Natural killer cell (primary cell): ENCODE data around the gene SOWAHD. TPM values are rescaled to one million over a fixed set of nuclear protein-coding genes. Genes with fewer than 3 reads are reported as not detected.

Source experiments
- ATAC-seq, 3 donors: fragments of 150-1000 bp in 2 of 3; fragments of 200-7000 bp in 1 of 3; cut with Tn5 transposase; 1 replicate in 1 of 3; 2 replicates in 2 of 3; pipeline ENCODE4 v1.10.0; 2021; ENCODE audit warnings: mild to moderate bottlenecking in 2 of 3, moderate library complexity in 2 of 3
- DNase-seq, 2 donors: peaks; one replicate each; pipeline versions ENCODE4 v3.0.0 to v3.0.0-alpha.2; 2013 to 2021; ENCODE audit warnings: mixed read lengths in 1 of 2
- H3K27ac ChIP-seq: one replicate; pipeline ENCODE4 v1.5.1; 2013; ENCODE audit warnings: mild to moderate bottlenecking, low read length
- H3K27me3 ChIP-seq: one replicate; pipeline ENCODE4 v1.6.1; 2013; ENCODE audit warnings: low read length; ENCODE audit not compliant: control insufficient read depth, insufficient read depth
- H3K36me3 ChIP-seq: one replicate; pipeline ENCODE4 v1.6.1; 2013; ENCODE audit warnings: low read length; ENCODE audit not compliant: control insufficient read depth, insufficient read depth
- H3K4me1 ChIP-seq: one replicate; pipeline ENCODE4 v1.6.1; 2013; ENCODE audit warnings: low read length; ENCODE audit not compliant: control insufficient read depth, insufficient read depth
- H3K4me3 ChIP-seq: one replicate; pipeline ENCODE4 v1.5.1; 2013; ENCODE audit warnings: low read length
- H3K9me3 ChIP-seq: one replicate; pipeline ENCODE4 v1.6.1; 2013; ENCODE audit warnings: low read length; ENCODE audit not compliant: control insufficient read depth, insufficient read depth
- H3K27ac Mint-ChIP-seq, 2 donors: one replicate each; pipeline ENCODE4 v1.8.0; 2022; ENCODE audit warnings: mild to moderate bottlenecking in 2 of 2, mixed read lengths in 2 of 2, moderate library complexity in 1 of 2
- H3K27me3 Mint-ChIP-seq, 2 donors: one replicate each; pipeline ENCODE4 v1.8.0; 2022; ENCODE audit warnings: low read depth in 2 of 2, mixed read lengths in 2 of 2
- H3K36me3 Mint-ChIP-seq: one replicate; pipeline ENCODE4 v1.8.0; 2022; ENCODE audit warnings: mixed read lengths
- H3K4me1 Mint-ChIP-seq, 2 donors: one replicate each; pipeline ENCODE4 v1.8.0; 2022; ENCODE audit warnings: mixed read lengths in 2 of 2
- H3K4me3 Mint-ChIP-seq: one replicate; pipeline ENCODE4 v1.8.0; 2022; ENCODE audit warnings: mild to moderate bottlenecking, moderate library complexity, mixed read lengths
- H3K9me3 Mint-ChIP-seq, 2 donors: one replicate each; pipeline ENCODE4 v1.8.0; 2022; ENCODE audit warnings: mixed read lengths in 2 of 2
- WGBS: methylation state at CpG from one replicate; pipeline ENCODE4 v1.1.7; 2013; ENCODE audit warnings: missing lambda C conversion rate; ENCODE audit not compliant: insufficient coverage; 5-methylcytosine and 5-hydroxymethylcytosine counted together
- intact Hi-C: fragments of 100-400 bp; cut with micrococcal nuclease; formaldehyde crosslinking; loops from one replicate; pipeline ENCODE4 v1.14.2; 2022
- total RNA-seq, 4 donors: library from RNA; stranded (reverse); fragments of 120-200 nt in 1 of 4; gene quantifications; one replicate each; pipeline versions ENCODE4 v1.2.3 to v1.2.4, GENCODE V29; 2013 to 2022
- TF ChIP-seq, protein P1 (sequence below): fragments of 200-600 bp; IDR thresholded peaks from one replicate; pipeline ENCODE4 v1.8.0; 2022; ENCODE audit warnings: antibody characterized with exemption

Gene SOWAHD
- total RNA-seq, 3 donors from 2014 or later (not counting 1 experiment from before 2014, with no cell fraction given): 0.23 TPM; not detected in 2

DNA sequence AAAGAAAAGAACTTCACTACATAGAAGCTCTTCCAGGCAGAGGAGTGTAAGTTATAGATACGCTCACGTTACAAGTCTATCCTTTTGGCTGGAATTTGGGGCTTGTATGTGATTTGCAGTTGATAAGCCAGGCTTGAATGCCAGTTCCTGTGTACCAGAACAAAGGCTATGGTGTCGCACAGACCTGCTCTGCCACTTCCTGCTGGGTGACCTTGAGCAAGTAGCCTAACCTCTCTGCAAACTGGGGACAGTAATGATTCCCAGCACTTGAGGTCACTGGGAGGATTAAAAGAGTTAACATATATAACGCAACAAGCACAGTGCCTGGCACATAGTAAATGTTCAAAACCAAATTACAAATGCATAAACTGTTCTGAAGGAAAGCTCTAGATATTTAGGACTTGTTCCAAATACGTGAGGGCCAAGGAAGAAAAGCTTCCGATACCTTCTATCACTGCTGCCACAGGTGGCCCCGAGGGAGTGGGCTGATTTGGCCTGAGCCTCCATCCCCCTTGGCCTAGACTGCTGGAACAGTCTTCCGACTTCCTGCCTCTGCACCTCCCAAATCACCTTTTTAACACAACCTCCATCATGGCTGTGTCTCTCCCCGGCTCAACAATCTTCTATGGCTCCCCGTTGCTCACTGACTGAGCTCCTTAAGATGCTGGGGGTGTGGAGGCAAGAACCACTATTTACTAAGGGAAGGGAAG, 1.3 kb upstream of the SOWAHD start:
- no peaks in the 10 kb centered on the region for H3K9me3 Mint-ChIP-seq
- H3K36me3 Mint-ChIP-seq: no peaks in the 10 kb centered on the region
- H3K27ac ChIP-seq: peak overlapping the region; percentile 95
- H3K27me3 ChIP-seq: no peaks in the 10 kb centered on the region
- DNase-seq: peak in 1 of 2 donors; percentile 44
- no peak overlapping the region for H3K4me3 ChIP-seq
- H3K27me3 Mint-ChIP-seq: no peaks in the 10 kb centered on the region
- peaks cover 54% of the 10 kb centered on the region for H3K4me1 ChIP-seq
- peaks cover 30 to 33% of the 10 kb centered on the region in 2 donors for H3K4me1 Mint-ChIP-seq
- peak overlapping the region; percentile 79 for H3K4me3 Mint-ChIP-seq
- ATAC-seq: no peak
- intact Hi-C loops: loop anchor here (5.0 to 10.0 kb wide), 4 partner anchors 35 to 182 kb away; partner anchors contain the start of genes NKRF, RPL39 and UBE2A
- H3K9me3 ChIP-seq: no peaks in the 10 kb centered on the region
- no peaks in the 10 kb centered on the region for H3K36me3 ChIP-seq
- peak overlapping the region; percentile 95 for H3K27ac Mint-ChIP-seq
- TF ChIP-seq, protein P1, sequence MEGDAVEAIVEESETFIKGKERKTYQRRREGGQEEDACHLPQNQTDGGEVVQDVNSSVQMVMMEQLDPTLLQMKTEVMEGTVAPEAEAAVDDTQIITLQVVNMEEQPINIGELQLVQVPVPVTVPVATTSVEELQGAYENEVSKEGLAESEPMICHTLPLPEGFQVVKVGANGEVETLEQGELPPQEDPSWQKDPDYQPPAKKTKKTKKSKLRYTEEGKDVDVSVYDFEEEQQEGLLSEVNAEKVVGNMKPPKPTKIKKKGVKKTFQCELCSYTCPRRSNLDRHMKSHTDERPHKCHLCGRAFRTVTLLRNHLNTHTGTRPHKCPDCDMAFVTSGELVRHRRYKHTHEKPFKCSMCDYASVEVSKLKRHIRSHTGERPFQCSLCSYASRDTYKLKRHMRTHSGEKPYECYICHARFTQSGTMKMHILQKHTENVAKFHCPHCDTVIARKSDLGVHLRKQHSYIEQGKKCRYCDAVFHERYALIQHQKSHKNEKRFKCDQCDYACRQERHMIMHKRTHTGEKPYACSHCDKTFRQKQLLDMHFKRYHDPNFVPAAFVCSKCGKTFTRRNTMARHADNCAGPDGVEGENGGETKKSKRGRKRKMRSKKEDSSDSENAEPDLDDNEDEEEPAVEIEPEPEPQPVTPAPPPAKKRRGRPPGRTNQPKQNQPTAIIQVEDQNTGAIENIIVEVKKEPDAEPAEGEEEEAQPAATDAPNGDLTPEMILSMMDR: no peak
- 72% methylated on average over 7 of the region's 10 CpGs for WGBS

DNA sequence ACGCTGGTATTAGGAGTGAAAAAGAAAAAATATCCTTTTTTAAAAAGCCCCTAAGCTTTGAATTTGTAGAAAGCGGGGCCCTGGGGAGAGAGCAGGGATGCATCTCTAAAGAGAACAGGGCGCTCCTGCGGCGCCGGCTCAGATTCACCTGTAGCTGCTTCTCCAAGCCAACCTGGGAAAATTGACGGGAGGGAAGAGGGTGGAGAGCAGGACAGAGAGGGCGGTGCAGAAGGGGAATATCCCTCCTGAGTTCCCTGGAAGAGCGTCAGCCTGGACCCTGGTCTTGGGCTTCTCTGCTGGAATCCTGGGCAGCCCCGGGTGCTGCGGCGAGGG, 776 bp upstream of the SOWAHD start:
- Histone ChIP-seq H3K4me3 (no peak overlapping the region), H3K4me1 (peaks cover 54% of the 10 kb centered on the region), H3K36me3 (no peaks in the 10 kb centered on the region), H3K9me3 (no peaks in the 10 kb centered on the region), H3K27me3 (no peaks in the 10 kb centered on the region), H3K27ac (peak overlapping the region; percentile 95)
- ATAC-seq: no peak
- no peak for DNase-seq
- Mint-ChIP-seq H3K27ac (peak overlapping the region; percentile 95), H3K27me3 (no peaks in the 10 kb centered on the region), H3K4me1 (peaks cover 30 to 33% of the 10 kb centered on the region in 2 donors), H3K4me3 (peak overlapping the region; percentile 79), H3K36me3 (no peaks in the 10 kb centered on the region), H3K9me3 (no peaks in the 10 kb centered on the region)
- 84% methylated on average over 11 of the region's 12 CpGs for WGBS
- TF ChIP-seq, protein P1: no peak
- intact Hi-C loops: loop anchor here (5.0 to 10.0 kb wide), 4 partner anchors 35 to 183 kb away; partner anchors contain the start of genes NKRF, RPL39 and UBE2A

DNA sequence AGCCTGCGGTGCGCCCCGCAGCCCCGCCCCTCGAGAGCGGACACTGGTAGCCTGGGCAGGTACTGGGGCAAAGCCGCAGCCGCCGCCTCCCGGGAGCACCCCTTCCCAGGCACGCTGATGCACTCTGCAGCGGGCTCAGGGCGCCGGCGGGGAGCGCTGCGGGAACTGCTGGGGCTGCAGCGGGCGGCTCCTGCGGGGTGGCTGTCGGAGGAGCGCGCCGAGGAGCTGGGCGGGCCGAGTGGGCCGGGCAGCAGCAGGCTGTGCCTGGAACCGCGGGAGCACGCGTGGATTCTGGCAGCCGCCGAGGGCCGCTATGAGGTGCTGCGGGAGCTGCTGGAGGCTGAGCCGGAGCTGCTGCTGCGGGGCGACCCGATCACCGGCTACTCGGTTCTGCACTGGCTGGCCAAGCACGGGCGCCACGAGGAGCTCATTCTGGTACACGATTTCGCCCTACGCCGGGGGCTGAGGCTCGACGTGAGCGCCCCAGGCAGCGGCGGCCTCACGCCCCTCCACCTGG, 401 bp downstream of the SOWAHD start:
- Mint-ChIP-seq H3K9me3 (no peaks in the 10 kb centered on the region), H3K4me1 (peaks cover 30 to 31% of the 10 kb centered on the region in 2 donors), H3K36me3 (no peaks in the 10 kb centered on the region), H3K27me3 (no peaks in the 10 kb centered on the region), H3K27ac (peak overlapping the region in 1 of 2 donors; percentile 62), H3K4me3 (peak overlapping the region; percentile 47)
- H3K27me3 ChIP-seq: no peaks in the 10 kb centered on the region
- H3K4me3 ChIP-seq: peak overlapping the region; percentile 49
- H3K4me1 ChIP-seq: peaks cover 50% of the 10 kb centered on the region
- ATAC-seq: peak; percentile 46 to 49 (median 49)
- TF ChIP-seq, protein P1: no peak
- no peaks in the 10 kb centered on the region for H3K9me3 ChIP-seq
- no peaks in the 10 kb centered on the region for H3K36me3 ChIP-seq
- peak; percentile 21 to 52 for DNase-seq
- WGBS: under 1% methylated on average over 54 of the region's 54 CpGs
- H3K27ac ChIP-seq: no peak overlapping the region
- intact Hi-C loops: loop anchor here (5.0 to 10.0 kb wide), 4 partner anchors 34 to 184 kb away; partner anchors contain the start of genes NKRF, RPL39 and UBE2A
